Testis (tissue), 2 donors: ENCODE results near the gene WDR6.

Experiments
- CTCF ChIP-seq, 3 experiments: fragments of 450-650 bp in 2 of 3; fragments of 200-600 bp in 1 of 3; sonication (generic) in 1 of 3; IDR thresholded peaks; one replicate each; pipeline ENCODE4 v1.5.1; 2016 to 2019; ENCODE audit warnings: antibody characterized with exemption in 3 of 3, mild to moderate bottlenecking in 2 of 3, moderate library complexity in 1 of 3
- POLR2A ChIP-seq: fragments of 450-650 bp; IDR thresholded peaks from one replicate; pipeline ENCODE4 v1.6.1; 2017; ENCODE audit warnings: antibody characterized with exemption, mild to moderate bottlenecking, moderate library complexity

- TF ChIP-seq CTCF (IDR thresholded peaks at IDR 0.05) = no peak
- TF ChIP-seq POLR2A = no peak
These were observed 25.2 kb upstream of the WDR6 start for GRCh38 chr3:48982016-48982415.
